A673 (cell line): Measurements from ENCODE around the gene DCLK1. TPM values are rescaled to one million over a fixed set of nuclear protein-coding genes. Genes with fewer than 3 reads are reported as not detected.

Source experiments
- BruUV-seq: library from RNA; stranded (reverse); fragments of 400-500 nt; replicated peaks from 2 replicates; lab custom pipeline; 2021; lab: Mats Ljungman, UMichigan
- CTCF ChIA-PET: fragments of 300-600 bp; sonication (Branson Sonifier 250); formaldehyde crosslinking; loops from one replicate; lab custom pipeline; 2022; ENCODE audit warnings: antibody characterized with exemption; lab: Charles Lee
- POLR2A ChIA-PET: fragments of 300-600 bp; sonication (Branson Sonifier 250); formaldehyde crosslinking; loops from one replicate; lab custom pipeline; 2022; ENCODE audit warnings: antibody characterized with exemption; ENCODE audit not compliant: low non-redundant PET; lab: Charles Lee
- DNase-seq: peaks from one replicate; pipeline ENCODE4 v3.0.0-alpha.2; 2015; ENCODE audit warnings: low spot score
- H3K27ac ChIP-seq: fragments of 200-600 bp; sonication (generic); 2 replicates; pipeline ENCODE4 v1.5.1; 2016; ENCODE audit warnings: mixed run types, low read depth, mild to moderate bottlenecking, mixed read lengths, antibody characterized with exemption, low read length; ENCODE audit not compliant: poor library complexity, severe bottlenecking
- H3K27me3 ChIP-seq: fragments of 200-600 bp; sonication (generic); replicated peaks from 2 replicates; pipeline ENCODE4 v1.6.1; 2017; ENCODE audit warnings: mixed run types, low read depth, mild to moderate bottlenecking, mixed read lengths, antibody characterized with exemption, low read length; ENCODE audit not compliant: insufficient read depth, poor library complexity
- H3K36me3 ChIP-seq: fragments of 200-600 bp; sonication (generic); 2 replicates; pipeline ENCODE4 v1.6.1; 2016; ENCODE audit warnings: mixed run types, mild to moderate bottlenecking, mixed read lengths, antibody characterized with exemption, low read length; ENCODE audit not compliant: insufficient read depth, poor library complexity, severe bottlenecking
- H3K4me1 ChIP-seq: fragments of 200-600 bp; sonication (generic); 2 replicates; pipeline ENCODE4 v1.6.1; 2017; ENCODE audit warnings: mixed run types, mild to moderate bottlenecking, mixed read lengths, antibody characterized with exemption, low read length; ENCODE audit not compliant: insufficient read depth, poor library complexity, severe bottlenecking
- H3K4me3 ChIP-seq: fragments of 200-600 bp; sonication (generic); 2 replicates; pipeline ENCODE4 v1.5.1; 2016; ENCODE audit warnings: low read depth, mixed run types, mild to moderate bottlenecking, mixed read lengths, low read length; ENCODE audit not compliant: poor library complexity, severe bottlenecking
- H3K9me3 ChIP-seq: fragments of 200-600 bp; sonication (generic); 2 replicates; pipeline ENCODE4 v1.6.1; 2016; ENCODE audit warnings: mixed run types, low read depth, mild to moderate bottlenecking, mixed read lengths, antibody characterized with exemption, low read length; ENCODE audit not compliant: poor library complexity, severe bottlenecking
- CTCF ChIP-seq: fragments of 300-800, 200-600 bp; sonication (generic); conservative IDR thresholded peaks from 2 replicates; pipeline ENCODE4 v1.5.1; 2017; ENCODE audit warnings: low read depth, mild to moderate bottlenecking, antibody characterized with exemption, low read length, moderate library complexity, mixed read lengths
- EZH2 ChIP-seq: fragments of 200-600 bp; sonication (generic); IDR thresholded peaks from 2 replicates; pipeline ENCODE4 v1.6.1; 2017; ENCODE audit warnings: borderline replicate concordance, low read depth, mild to moderate bottlenecking, mixed read lengths, antibody characterized with exemption, low read length; ENCODE audit not compliant: poor library complexity, severe bottlenecking
- intact Hi-C: fragments of 100-400 bp; cut with micrococcal nuclease; formaldehyde crosslinking; loops from one replicate; pipeline ENCODE4 v1.10.0; 2022; ENCODE audit not compliant: unreplicated experiment
- total RNA-seq: library from RNA; stranded (reverse); gene quantifications from 2 replicates; pipeline ENCODE4 v1.2.3, GENCODE V29; 2021

DCLK1 gene
- total RNA-seq, 1 experiment from 2014 or later, result 11.2 TPM

- peak; percentile 55 for DNase-seq
- peaks cover 29% of the 10 kb centered on the region for H3K4me1 ChIP-seq
- CTCF ChIA-PET, result no interaction called here
- no peaks in the 10 kb centered on the region for H3K36me3 ChIP-seq
- no peak overlapping the region for H3K4me3 ChIP-seq
- no peaks in the 10 kb centered on the region for H3K27me3 ChIP-seq
- H3K9me3 ChIP-seq, result no peaks in the 10 kb centered on the region
- intact Hi-C loops, result no loop called here
- POLR2A ChIA-PET, result no interaction called here
- peak overlapping the region; percentile 7 for H3K27ac ChIP-seq
- no peak for TF ChIP-seq EZH2
- no peak for TF ChIP-seq CTCF
- BruUV-seq, result no TSS peak
Measured at GRCh38 chr13:36096461-36097416, 34.4 kb downstream of the DCLK1 start.

GRCh38 chr13:36094478-36094877 is 36.7 kb downstream of the DCLK1 start:
- CTCF ChIA-PET, result no interaction called here
- POLR2A ChIA-PET, result no interaction called here
- Histone ChIP-seq H3K27me3 (no peaks in the 10 kb centered on the region), H3K9me3 (no peaks in the 10 kb centered on the region), H3K27ac (no peak overlapping the region), H3K36me3 (no peaks in the 10 kb centered on the region), H3K4me3 (no peak overlapping the region), H3K4me1 (peaks cover 25% of the 10 kb centered on the region)
- TF ChIP-seq CTCF (peak; percentile 41; the same call in 1 of the 2 replicates), EZH2 (no peak)
- BruUV-seq, result no TSS peak
- peak; percentile 34 for DNase-seq
- intact Hi-C loops, result no loop called here

- Histone ChIP-seq H3K4me1 (peaks cover 12% of the 10 kb centered on the region), H3K27ac (no peak overlapping the region), H3K4me3 (no peak overlapping the region), H3K36me3 (no peaks in the 10 kb centered on the region), H3K9me3 (no peaks in the 10 kb centered on the region), H3K27me3 (no peaks in the 10 kb centered on the region)
- intact Hi-C loops, result no loop called here
- DNase-seq, result peak; percentile 37
- CTCF ChIA-PET, result no interaction called here
- no peak for TF ChIP-seq CTCF
- no peak for TF ChIP-seq EZH2
- no TSS peak for BruUV-seq
- POLR2A ChIA-PET, result no interaction called here
Measured at GRCh38 chr13:36090592-36090991, 40.6 kb downstream of the DCLK1 start.
